Motor neuron (in vitro differentiated cells): Measurements from ENCODE around the gene FLT3. TPM values are rescaled to one million over a fixed set of nuclear protein-coding genes. Genes with fewer than 3 reads are reported as not detected.
A peak's percentile ranks its signal among the peaks of the same experiment; 100 is the strongest.
"Not testable (repeated sequence)": the region's sequence is repeated elsewhere in the genome, so short reads cannot be mapped to it uniquely, and the experiment has no call there.

ENCODE experiments used
- ATAC-seq, 8 experiments: fragments of 200-7000 bp; cut with Tn5 transposase; replicated peaks in 6 of 8; 2 replicates each; pipeline ENCODE4 v1.8.0; 2021; ENCODE audit warnings: mild to moderate bottlenecking in 8 of 8, moderate library complexity in 8 of 8
- H3K27ac ChIP-seq, 2 donors: fragments of 250-450 bp; sonication (Bioruptor Pico); 2 replicates each; pipeline ENCODE4 v1.9.0; 2021; ENCODE audit warnings: antibody characterized with exemption in 2 of 2, mild to moderate bottlenecking in 2 of 2, moderate library complexity in 1 of 2
- H3K4me1 ChIP-seq, 2 donors: fragments of 250-450 bp; sonication (Bioruptor Pico); replicated peaks in 1 of 2; 2 replicates each; pipeline ENCODE4 v1.6.1; 2021; ENCODE audit warnings: antibody characterized with exemption in 2 of 2, mild to moderate bottlenecking in 2 of 2, moderate library complexity in 1 of 2
- H3K4me3 ChIP-seq, 5 donors: fragments of 250-450 bp; sonication (Bioruptor Pico); 2 replicates each; pipeline ENCODE4 v1.9.0; 2021; ENCODE audit warnings: antibody characterized with exemption in 5 of 5, mild to moderate bottlenecking in 5 of 5, moderate library complexity in 4 of 5
- WGBS, 10 experiments: fragments of 450-650 bp; shearing (Covaris generic); methylation state at CpG; one replicate each; pipeline ENCODE4 v1.0.0; 2022; 5-methylcytosine and 5-hydroxymethylcytosine counted together
- in situ Hi-C, 9 experiments: fragments of 400-800 bp; cut with MboI; loops; one replicate each; pipeline ENCODE4 v1.15.0; 2021; ENCODE audit warnings: low sequenced_read_pairs in 9 of 9, low pct_unique_long_range_greater_than_20kb in 2 of 9; ENCODE audit not compliant: unreplicated experiment in 9 of 9
- total RNA-seq, 8 experiments: library from RNA; unstranded; fragments of 300-600 nt; gene quantifications; 2 replicates each; pipeline versions ENCODE4 v1.2.3 to v1.2.4, GENCODE V29; 2022

Gene FLT3
- total RNA-seq, 8 experiments from 2014 or later: 0.04 to 0.29 (median 0.15) TPM; not detected in 2

DNA sequence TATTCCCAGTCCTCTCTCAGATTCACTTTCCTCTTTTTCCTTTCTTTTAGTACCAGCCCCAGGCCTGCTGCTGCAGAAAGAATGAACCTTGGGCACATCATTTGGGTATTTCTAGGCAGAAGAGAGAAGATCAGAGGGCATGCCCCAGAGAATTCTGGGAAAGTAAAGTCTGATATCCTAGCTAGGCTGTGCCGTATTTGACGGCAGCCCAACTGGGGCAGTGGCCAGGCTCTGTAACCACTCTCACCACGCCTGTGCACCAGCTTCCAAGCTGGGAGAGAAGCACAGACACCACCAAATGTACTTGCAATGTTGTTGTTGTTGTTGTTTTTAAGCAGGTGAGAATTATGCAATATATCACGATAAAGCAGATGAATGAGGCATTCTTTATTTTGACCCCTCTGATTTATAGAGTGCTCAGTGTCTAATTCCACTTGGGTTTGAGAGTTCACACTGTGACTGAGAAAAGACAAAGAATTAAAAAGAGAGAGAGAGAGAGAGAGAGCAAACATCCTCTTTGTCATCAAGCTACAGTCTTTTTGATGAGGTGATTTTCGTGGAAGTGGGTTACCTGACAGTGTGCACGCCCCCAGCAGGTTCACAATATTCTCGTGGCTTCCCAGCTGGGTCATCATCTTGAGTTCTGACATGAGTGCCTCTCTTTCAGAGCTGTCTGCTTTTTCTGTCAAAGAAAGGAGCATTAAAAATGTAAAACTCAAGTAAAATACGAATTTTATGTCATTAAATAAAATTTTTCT, 72.6 kb downstream of the FLT3 start:
- in situ Hi-C loops: no loop called here
- no peak for ATAC-seq
- 23 to 92% (median 66%) methylated on average over 1 to 6 of the region's 8 CpGs for WGBS, 10 experiments
- Histone ChIP-seq H3K4me3 (no peak overlapping the region), H3K4me1 (no peaks in the 10 kb centered on the region), H3K27ac (no peak overlapping the region)

DNA sequence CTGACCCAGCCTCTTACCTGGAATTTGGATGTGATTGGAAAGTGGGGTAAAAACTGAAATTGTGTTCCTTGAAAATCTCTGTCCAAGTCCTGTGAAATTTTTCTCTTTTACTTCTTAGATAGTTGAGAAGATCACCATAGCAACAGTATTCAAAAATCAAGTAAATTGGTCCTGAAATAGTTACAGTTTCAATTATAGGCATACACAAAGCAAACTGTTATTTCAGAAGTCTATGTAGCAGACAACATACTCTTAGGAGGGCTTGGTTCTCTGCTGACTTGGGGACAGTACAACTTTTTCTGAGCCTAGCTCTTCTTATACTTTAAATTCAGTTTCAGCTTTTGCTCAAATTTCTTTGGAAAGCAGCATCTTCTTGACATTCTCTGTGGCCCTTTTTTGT, 73.3 kb downstream of the FLT3 start:
- H3K4me1 ChIP-seq: no peaks in the 10 kb centered on the region
- ATAC-seq: no peak
- H3K4me3 ChIP-seq: no peak overlapping the region
- H3K27ac ChIP-seq: no peak overlapping the region
- in situ Hi-C loops: no loop called here

- no peak for ATAC-seq
- Histone ChIP-seq H3K4me1 (no peaks in the 10 kb centered on the region), H3K27ac (no peak overlapping the region), H3K4me3 (no peak overlapping the region)
- WGBS, 10 experiments: 0 to 90% (median 69%) methylated on average over 1 to 6 of the region's 9 CpGs; no CpG with 5 or more reads in 2 of the 10 experiments
- in situ Hi-C loops: no loop called here
These were observed 73.9 kb downstream of the FLT3 start for GRCh38 chr13:28026508-28026907.

- peak in 1 of 8 experiments; percentile 9 for ATAC-seq
- no peak overlapping the region for H3K27ac ChIP-seq
- no peaks in the 10 kb centered on the region for H3K4me1 ChIP-seq
- no peak overlapping the region for H3K4me3 ChIP-seq
- WGBS, 10 experiments: 27 to 63% (median 49%) methylated on average over 1 to 9 of the region's 9 CpGs
- in situ Hi-C loops: no loop called here
These were observed 77.4 kb downstream of the FLT3 start for GRCh38 chr13:28022848-28023518.

- no peaks in the 10 kb centered on the region for H3K4me1 ChIP-seq
- WGBS, 10 experiments: 0 to 63% (median 29%) methylated on average over 1 to 3 of the region's 3 CpGs; no CpG with 5 or more reads in 1 of the 10 experiments
These were observed 86.1 kb downstream of the FLT3 start for GRCh38 chr13:28014301-28014700.

GRCh38 chr13:28013482-28013881, 86.9 kb downstream of the FLT3 start:
- no peak overlapping the region for H3K27ac ChIP-seq
- in situ Hi-C loops: no loop called here
- no peaks in the 10 kb centered on the region for H3K4me1 ChIP-seq
- 0 to 100% (median 80%) methylated on average over 1 of the region's 1 CpG; no CpG with 5 or more reads in 3 of the 10 experiments for WGBS, 10 experiments
- no peak overlapping the region for H3K4me3 ChIP-seq
- ATAC-seq: no peak

More at GRCh38 chr13:28014301-28014700, 86.1 kb downstream of the FLT3 start:
- no peak overlapping the region for H3K4me3 ChIP-seq
- in situ Hi-C loops: no loop called here
- H3K27ac ChIP-seq: no peak overlapping the region
- no peak for ATAC-seq

- in situ Hi-C loops: no loop called here
- H3K4me1 ChIP-seq: no peaks in the 10 kb centered on the region
- no peak for ATAC-seq
- H3K27ac ChIP-seq: no peak overlapping the region
- no peak overlapping the region for H3K4me3 ChIP-seq
These were observed 87.5 kb downstream of the FLT3 start for GRCh38 chr13:28012896-28013295.

GRCh38 chr13:28012383-28012782, 88.0 kb downstream of the FLT3 start:
- in situ Hi-C loops: no loop called here
- Histone ChIP-seq H3K27ac (no peak overlapping the region), H3K4me3 (no peak overlapping the region), H3K4me1 (no peaks in the 10 kb centered on the region)
- no peak for ATAC-seq
- 33 to 90% (median 81%) methylated on average over 1 to 4 of the region's 4 CpGs; no CpG with 5 or more reads in 3 of the 10 experiments for WGBS, 10 experiments

DNA sequence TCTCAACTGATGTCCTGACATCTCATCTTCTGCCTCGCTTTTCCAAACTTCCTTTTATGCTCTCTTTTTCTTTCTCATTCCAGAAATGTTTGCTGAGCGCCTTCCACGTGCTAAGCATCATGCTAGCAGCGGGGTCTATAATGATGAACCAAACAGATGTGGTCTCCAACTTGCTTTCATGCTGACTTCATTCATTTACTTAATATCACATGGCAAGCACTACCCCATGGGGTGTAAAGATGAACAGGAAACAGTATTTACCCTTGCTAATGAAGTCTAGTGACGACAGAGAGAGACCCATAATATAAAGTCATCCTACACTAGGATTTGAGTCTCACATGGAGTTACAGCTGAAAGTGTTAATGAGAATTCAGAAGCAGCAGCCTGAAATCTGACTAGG, 90.3 kb downstream of the FLT3 start:
- peak in 1 of 8 experiments; percentile 40 for ATAC-seq
- WGBS, 10 experiments: 11 to 86% (median 60%) methylated on average over 1 to 5 of the region's 5 CpGs; no CpG with 5 or more reads in 1 of the 10 experiments
- in situ Hi-C loops: no loop called here

DNA sequence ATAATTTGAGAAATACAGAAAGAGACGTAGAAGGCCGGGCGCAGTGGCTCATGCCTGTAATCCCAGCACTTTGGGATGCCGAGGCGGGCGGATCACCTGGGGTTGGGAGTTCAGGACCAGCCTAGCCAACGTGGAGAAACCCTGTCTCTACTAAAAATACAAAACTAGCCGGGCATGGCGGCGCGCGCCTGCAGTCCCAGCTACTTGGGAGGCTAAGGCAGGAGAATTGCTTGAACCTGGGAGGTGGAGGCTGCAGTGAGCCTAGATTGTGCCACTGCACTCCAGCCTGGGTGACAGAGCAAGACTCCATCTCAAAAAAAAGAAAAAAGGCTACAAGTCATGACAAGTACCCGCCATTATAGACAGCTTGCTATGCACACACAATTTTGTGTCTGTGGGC, 95.4 kb downstream of the FLT3 start:
- 40 to 100% (median 91%) methylated on average over 1 to 13 of the region's 13 CpGs; no CpG with 5 or more reads in 1 of the 10 experiments for WGBS, 10 experiments
- ATAC-seq, in situ Hi-C loops, H3K4me1 ChIP-seq, H3K27ac ChIP-seq, H3K4me3 ChIP-seq: not testable (repeated sequence)

More for the DNA sequence above, 90.3 kb downstream of the FLT3 start:
- no peak overlapping the region for H3K4me3 ChIP-seq
- H3K27ac ChIP-seq: no peak overlapping the region
- H3K4me1 ChIP-seq: no peaks in the 10 kb centered on the region

GRCh38 chr13:28002886-28003698, 97.3 kb downstream of the FLT3 start:
- no peak overlapping the region for H3K27ac ChIP-seq
- ATAC-seq: no peak
- H3K4me1 ChIP-seq: no peaks in the 10 kb centered on the region
- H3K4me3 ChIP-seq: no peak overlapping the region
- WGBS, 10 experiments: 7 to 88% (median 60%) methylated on average over 1 to 5 of the region's 6 CpGs; no CpG with 5 or more reads in 2 of the 10 experiments
- in situ Hi-C loops: no loop called here

DNA sequence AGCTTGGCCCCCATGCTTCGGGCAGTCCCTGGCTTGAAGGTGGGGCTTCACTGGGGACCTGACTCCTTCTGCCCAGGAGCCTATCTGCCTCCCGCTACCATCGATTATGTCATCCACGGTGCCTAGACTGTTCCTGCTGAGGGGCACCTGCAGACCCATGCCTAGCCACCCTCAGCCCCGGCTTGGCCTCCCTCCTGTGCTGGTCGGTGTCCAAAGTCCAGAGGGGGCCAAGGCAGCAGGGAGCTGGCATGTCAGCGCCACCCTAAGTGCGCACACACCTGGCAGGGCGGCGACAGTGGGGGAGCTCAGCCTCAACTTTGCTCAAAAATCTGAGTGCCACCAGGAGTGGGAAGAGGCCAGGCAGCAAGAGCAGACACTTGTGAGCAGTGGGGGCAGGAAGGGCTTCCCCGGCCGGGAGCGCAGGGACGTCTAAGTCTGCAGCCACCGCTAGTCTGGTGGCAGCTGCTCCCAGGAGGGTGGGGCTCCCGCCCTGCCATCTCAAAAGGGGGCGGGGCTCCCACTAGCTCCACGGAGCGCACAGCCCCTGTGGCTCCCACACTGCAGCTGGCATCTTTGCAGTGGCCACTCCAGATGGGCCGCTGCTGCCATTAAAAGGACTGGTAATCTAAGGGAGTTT, 98.4 kb downstream of the FLT3 start:
- ATAC-seq: no peak
- no peaks in the 10 kb centered on the region for H3K4me1 ChIP-seq
- no peak overlapping the region for H3K27ac ChIP-seq
- in situ Hi-C loops: no loop called here
- no peak overlapping the region for H3K4me3 ChIP-seq
- 79 to 100% (median 80%) methylated on average over 1 to 4 of the region's 20 CpGs; no CpG with 5 or more reads in 7 of the 10 experiments for WGBS, 10 experiments

DNA sequence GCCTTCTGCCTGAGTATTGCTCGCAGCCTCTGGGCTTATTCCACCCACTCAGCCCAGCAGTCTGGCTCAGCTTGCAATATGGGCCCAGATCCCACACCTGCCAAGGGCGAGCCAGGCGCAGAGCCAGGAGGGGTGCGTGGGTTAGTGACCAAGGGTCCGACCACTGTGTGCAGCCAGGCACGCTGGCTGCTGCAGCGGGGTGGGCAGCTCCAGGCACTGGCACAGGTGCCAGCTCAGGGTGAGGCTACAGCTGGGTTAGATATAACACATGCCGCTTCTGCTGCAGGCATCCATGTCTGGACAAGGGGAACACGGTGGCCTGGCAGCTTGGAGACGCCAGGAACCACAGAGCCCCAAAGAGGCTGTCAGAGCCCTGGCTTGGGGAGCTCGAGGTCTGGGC, 99.3 kb downstream of the FLT3 start:
- in situ Hi-C loops: no loop called here
- no peak overlapping the region for H3K27ac ChIP-seq
- H3K4me1 ChIP-seq: no peaks in the 10 kb centered on the region
- no peak overlapping the region for H3K4me3 ChIP-seq
- WGBS, 10 experiments: 58 to 100% (median 96%) methylated on average over 1 to 8 of the region's 11 CpGs; no CpG with 5 or more reads in 7 of the 10 experiments
- peak in 1 of 8 experiments; percentile 36 for ATAC-seq
